D721Med (cell line): ENCODE results near the gene PPT1.

ENCODE experiments used
- DNase-seq: peaks from one replicate; pipeline ENCODE4 v3.0.0; 2011; ENCODE audit warnings: low spot score; ENCODE audit not compliant: insufficient read length
- FAIRE-seq: peaks from 2 replicates; lab custom pipeline; 2011; peaks lifted over from hg19 to GRCh38; lab: Jason Lieb, UNC
- CTCF ChIP-seq: IDR thresholded peaks from 2 replicates; pipeline ENCODE4 v1.5.1; 2012; ENCODE audit warnings: mild to moderate bottlenecking, control low read depth; ENCODE audit not compliant: insufficient read depth; ENCODE audit errors: missing control alignments

The PPT1 gene

GRCh38 chr1:40105028-40105427, 8.0 kb upstream of the PPT1 start:
- DNase-seq (no peak), FAIRE-seq (no peak)
- no peak for TF ChIP-seq CTCF

- no peak for DNase-seq
- FAIRE-seq, result no peak
- TF ChIP-seq CTCF, result no peak
Observed at GRCh38 chr1:40102896-40103295, 5.8 kb upstream of the PPT1 start.

- FAIRE-seq, result no peak
- no peak for TF ChIP-seq CTCF
- no peak for DNase-seq
Observed at GRCh38 chr1:40102038-40102437, 5.0 kb upstream of the PPT1 start.

- DNase-seq (no peak), FAIRE-seq (no peak)
- TF ChIP-seq CTCF, result no peak
Observed at GRCh38 chr1:40096646-40096976, 441 bp downstream of the PPT1 start.

- FAIRE-seq, result no peak
- TF ChIP-seq CTCF, result no peak
- no peak for DNase-seq
Observed at GRCh38 chr1:40095806-40096205, 1.2 kb downstream of the PPT1 start.

GRCh38 chr1:40094466-40095110, 2.5 kb downstream of the PPT1 start:
- DNase-seq (no peak), FAIRE-seq (no peak)
- TF ChIP-seq CTCF, result no peak

GRCh38 chr1:40092706-40093639, 4.1 kb downstream of the PPT1 start:
- FAIRE-seq, result no peak
- TF ChIP-seq CTCF, result no peak
- DNase-seq, result no peak
